ENCODE measurements around the gene VEGFD.

VEGFD gene

GRCh38 chrX:15319075-15319474 is 65.1 kb downstream of the VEGFD start:
- TF ChIP-seq PPARA (CRISPR knock-in tag; IDR thresholded peaks at IDR 0.05; ENCODE audit: borderline replicate concordance) (no peak), CSRNP3 (CRISPR knock-in tag; IDR thresholded peaks at IDR 0.05) (no peak), OSR1 (CRISPR knock-in tag; IDR thresholded peaks at IDR 0.05) (no peak), ZNF8 (CRISPR knock-in tag; IDR thresholded peaks at IDR 0.05) (no peak), CSDC2 (CRISPR knock-in tag; IDR thresholded peaks at IDR 0.05) (no peak), ZNF70 (CRISPR knock-in tag; IDR thresholded peaks at IDR 0.05) (no peak), ESRRG (CRISPR knock-in tag; IDR thresholded peaks at IDR 0.05) (no peak), RARB (CRISPR knock-in tag; IDR thresholded peaks at IDR 0.05) (no peak), TOX (CRISPR knock-in tag; IDR thresholded peaks at IDR 0.05; ENCODE audit: borderline replicate concordance) (no peak), BACH2 (CRISPR knock-in tag; IDR thresholded peaks at IDR 0.05; ENCODE audit: borderline replicate concordance) (no peak)
- TF ChIP-seq, protein P1, sequence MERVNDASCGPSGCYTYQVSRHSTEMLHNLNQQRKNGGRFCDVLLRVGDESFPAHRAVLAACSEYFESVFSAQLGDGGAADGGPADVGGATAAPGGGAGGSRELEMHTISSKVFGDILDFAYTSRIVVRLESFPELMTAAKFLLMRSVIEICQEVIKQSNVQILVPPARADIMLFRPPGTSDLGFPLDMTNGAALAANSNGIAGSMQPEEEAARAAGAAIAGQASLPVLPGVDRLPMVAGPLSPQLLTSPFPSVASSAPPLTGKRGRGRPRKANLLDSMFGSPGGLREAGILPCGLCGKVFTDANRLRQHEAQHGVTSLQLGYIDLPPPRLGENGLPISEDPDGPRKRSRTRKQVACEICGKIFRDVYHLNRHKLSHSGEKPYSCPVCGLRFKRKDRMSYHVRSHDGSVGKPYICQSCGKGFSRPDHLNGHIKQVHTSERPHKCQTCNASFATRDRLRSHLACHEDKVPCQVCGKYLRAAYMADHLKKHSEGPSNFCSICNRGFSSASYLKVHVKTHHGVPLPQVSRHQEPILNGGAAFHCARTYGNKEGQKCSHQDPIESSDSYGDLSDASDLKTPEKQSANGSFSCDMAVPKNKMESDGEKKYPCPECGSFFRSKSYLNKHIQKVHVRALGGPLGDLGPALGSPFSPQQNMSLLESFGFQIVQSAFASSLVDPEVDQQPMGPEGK (CRISPR knock-in tag; IDR thresholded peaks at IDR 0.05; ENCODE audit: borderline replicate concordance): no peak
- TF ChIP-seq, protein P2, sequence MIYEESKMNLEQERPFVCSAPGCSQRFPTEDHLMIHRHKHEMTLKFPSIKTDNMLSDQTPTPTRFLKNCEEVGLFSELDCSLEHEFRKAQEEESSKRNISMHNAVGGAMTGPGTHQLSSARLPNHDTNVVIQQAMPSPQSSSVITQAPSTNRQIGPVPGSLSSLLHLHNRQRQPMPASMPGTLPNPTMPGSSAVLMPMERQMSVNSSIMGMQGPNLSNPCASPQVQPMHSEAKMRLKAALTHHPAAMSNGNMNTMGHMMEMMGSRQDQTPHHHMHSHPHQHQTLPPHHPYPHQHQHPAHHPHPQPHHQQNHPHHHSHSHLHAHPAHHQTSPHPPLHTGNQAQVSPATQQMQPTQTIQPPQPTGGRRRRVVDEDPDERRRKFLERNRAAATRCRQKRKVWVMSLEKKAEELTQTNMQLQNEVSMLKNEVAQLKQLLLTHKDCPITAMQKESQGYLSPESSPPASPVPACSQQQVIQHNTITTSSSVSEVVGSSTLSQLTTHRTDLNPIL (CRISPR knock-in tag; IDR thresholded peaks at IDR 0.05; ENCODE audit: low read depth): no peak
- TF ChIP-seq, protein P3, sequence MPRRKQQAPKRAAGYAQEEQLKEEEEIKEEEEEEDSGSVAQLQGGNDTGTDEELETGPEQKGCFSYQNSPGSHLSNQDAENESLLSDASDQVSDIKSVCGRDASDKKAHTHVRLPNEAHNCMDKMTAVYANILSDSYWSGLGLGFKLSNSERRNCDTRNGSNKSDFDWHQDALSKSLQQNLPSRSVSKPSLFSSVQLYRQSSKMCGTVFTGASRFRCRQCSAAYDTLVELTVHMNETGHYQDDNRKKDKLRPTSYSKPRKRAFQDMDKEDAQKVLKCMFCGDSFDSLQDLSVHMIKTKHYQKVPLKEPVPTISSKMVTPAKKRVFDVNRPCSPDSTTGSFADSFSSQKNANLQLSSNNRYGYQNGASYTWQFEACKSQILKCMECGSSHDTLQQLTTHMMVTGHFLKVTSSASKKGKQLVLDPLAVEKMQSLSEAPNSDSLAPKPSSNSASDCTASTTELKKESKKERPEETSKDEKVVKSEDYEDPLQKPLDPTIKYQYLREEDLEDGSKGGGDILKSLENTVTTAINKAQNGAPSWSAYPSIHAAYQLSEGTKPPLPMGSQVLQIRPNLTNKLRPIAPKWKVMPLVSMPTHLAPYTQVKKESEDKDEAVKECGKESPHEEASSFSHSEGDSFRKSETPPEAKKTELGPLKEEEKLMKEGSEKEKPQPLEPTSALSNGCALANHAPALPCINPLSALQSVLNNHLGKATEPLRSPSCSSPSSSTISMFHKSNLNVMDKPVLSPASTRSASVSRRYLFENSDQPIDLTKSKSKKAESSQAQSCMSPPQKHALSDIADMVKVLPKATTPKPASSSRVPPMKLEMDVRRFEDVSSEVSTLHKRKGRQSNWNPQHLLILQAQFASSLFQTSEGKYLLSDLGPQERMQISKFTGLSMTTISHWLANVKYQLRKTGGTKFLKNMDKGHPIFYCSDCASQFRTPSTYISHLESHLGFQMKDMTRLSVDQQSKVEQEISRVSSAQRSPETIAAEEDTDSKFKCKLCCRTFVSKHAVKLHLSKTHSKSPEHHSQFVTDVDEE (CRISPR knock-in tag; IDR thresholded peaks at IDR 0.05): no peak
- no peak for ATAC-seq

DNA sequence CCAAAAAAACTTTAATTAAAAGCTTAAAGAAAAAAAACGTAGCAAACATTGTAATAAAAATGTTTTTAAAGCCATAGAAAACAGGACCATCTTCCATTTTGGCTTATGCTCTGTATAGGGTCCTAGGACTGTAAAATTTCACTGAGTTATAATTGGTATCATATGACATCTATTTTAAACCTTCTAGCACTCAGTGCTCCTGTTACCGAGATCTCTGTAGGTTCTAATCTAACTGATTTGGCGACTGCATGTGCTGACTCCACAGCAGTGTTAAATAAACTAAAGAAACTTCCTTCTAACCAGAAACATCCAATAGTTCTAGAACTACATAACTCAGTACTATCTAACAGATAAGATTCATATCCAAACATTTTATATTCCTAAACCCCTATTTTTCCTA is 68.7 kb downstream of the VEGFD start, which contains the start of gene ASB11:
ASB11 (minus strand) TSS at position 132 of the 400 bp plus-strand sequence; CDS start at position 97, 35 bp downstream.
- TF ChIP-seq, protein P2 (CRISPR knock-in tag; IDR thresholded peaks at IDR 0.05; ENCODE audit: low read depth): no peak
- TF ChIP-seq SNAI2 (CRISPR knock-in tag; IDR thresholded peaks at IDR 0.05) (no peak), ZNF565 (CRISPR knock-in tag; conservative IDR thresholded peaks at IDR 0.05; ENCODE audit: low read depth) (no peak), OSR1 (CRISPR knock-in tag; IDR thresholded peaks at IDR 0.05) (no peak), GLIS3 (CRISPR knock-in tag; IDR thresholded peaks at IDR 0.05) (no peak), ZFP30 (CRISPR knock-in tag; IDR thresholded peaks at IDR 0.05) (no peak), ZFP3 (CRISPR knock-in tag; IDR thresholded peaks at IDR 0.05) (no peak), ZC3H10 (CRISPR knock-in tag; IDR thresholded peaks at IDR 0.05) (no peak), TCF4 (CRISPR knock-in tag; IDR thresholded peaks at IDR 0.05; ENCODE audit: borderline replicate concordance) (no peak), PPARA (CRISPR knock-in tag; IDR thresholded peaks at IDR 0.05; ENCODE audit: borderline replicate concordance) (no peak), BACH2 (CRISPR knock-in tag; IDR thresholded peaks at IDR 0.05; ENCODE audit: borderline replicate concordance) (no peak), ISL1 (CRISPR knock-in tag; IDR thresholded peaks at IDR 0.05) (no peak), RARB (CRISPR knock-in tag; IDR thresholded peaks at IDR 0.05) (no peak), ZNF8 (CRISPR knock-in tag; IDR thresholded peaks at IDR 0.05) (no peak), CSDC2 (CRISPR knock-in tag; IDR thresholded peaks at IDR 0.05) (no peak), ESRRG (CRISPR knock-in tag; IDR thresholded peaks at IDR 0.05) (no peak), CSRNP3 (CRISPR knock-in tag; IDR thresholded peaks at IDR 0.05) (no peak)
- TF ChIP-seq, protein P1 (CRISPR knock-in tag; IDR thresholded peaks at IDR 0.05; ENCODE audit: borderline replicate concordance): no peak
- no peak for ATAC-seq

All from SK-N-SH treated with all-trans-retinoic acid at 6 μM for 48 hours (cell line).